Measurements from ENCODE around the gene PHPT1.

DNA sequence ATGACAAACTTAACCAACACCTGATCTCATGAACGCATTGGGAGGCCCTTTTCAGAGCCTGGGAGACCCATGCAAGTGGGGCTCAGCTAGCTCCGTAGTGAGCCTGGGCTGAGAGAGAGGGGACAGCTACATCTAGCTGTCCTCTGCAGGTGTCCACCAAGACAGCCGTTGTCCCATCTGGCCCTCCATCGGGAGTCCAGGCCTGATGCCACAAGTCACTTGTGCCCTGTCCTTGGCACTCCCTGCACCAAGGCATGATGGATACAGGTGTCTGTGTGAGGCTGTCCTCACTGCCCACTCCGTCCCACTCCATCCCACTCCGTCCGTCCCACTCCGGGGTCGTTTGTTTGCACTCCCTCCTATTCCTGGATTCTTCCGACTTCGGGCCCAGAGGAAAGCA lies 19.4 kb downstream of the PHPT1 start:
- TF ChIP-seq, protein P1, sequence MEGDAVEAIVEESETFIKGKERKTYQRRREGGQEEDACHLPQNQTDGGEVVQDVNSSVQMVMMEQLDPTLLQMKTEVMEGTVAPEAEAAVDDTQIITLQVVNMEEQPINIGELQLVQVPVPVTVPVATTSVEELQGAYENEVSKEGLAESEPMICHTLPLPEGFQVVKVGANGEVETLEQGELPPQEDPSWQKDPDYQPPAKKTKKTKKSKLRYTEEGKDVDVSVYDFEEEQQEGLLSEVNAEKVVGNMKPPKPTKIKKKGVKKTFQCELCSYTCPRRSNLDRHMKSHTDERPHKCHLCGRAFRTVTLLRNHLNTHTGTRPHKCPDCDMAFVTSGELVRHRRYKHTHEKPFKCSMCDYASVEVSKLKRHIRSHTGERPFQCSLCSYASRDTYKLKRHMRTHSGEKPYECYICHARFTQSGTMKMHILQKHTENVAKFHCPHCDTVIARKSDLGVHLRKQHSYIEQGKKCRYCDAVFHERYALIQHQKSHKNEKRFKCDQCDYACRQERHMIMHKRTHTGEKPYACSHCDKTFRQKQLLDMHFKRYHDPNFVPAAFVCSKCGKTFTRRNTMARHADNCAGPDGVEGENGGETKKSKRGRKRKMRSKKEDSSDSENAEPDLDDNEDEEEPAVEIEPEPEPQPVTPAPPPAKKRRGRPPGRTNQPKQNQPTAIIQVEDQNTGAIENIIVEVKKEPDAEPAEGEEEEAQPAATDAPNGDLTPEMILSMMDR (IDR thresholded peaks at IDR 0.05; ENCODE audit: poor library complexity) = no peak
- TF ChIP-seq EZH2phosphoT487 (IDR thresholded peaks at IDR 0.05; ENCODE audit: low read depth, severe bottlenecking, unreplicated experiment) (no peak), EZH2 (IDR thresholded peaks at IDR 0.05; ENCODE audit: borderline replicate concordance) (no peak)

Data from hepatocyte (in vitro differentiated cells).